ENCODE data around the gene CIAO3. TPM values are rescaled to one million over a fixed set of nuclear protein-coding genes. Genes with fewer than 3 reads are reported as not detected.

Gene CIAO3
- total RNA-seq, 2 experiments from 2014 or later: 33.3 to 38.2 TPM

GRCh38 chr16:716768-717325 lies 23.9 kb downstream of the CIAO3 start:
- H3K36me3 ChIP-seq (ENCODE audit: insufficient read depth, low read length): no peaks in the 10 kb centered on the region
- POLR2A ChIA-PET: interaction anchor here (1.2 to 4.5 kb wide), 5 partner anchors 10 to 72 kb away, joined by 3 to 30 read pairs (median 5); partner anchors contain the start of genes CCDC78, CHTF18, HAGHL and RPUSD1
- no peak overlapping the region for H3K4me3 ChIP-seq (ENCODE audit: low read length)
- H3K27me3 ChIP-seq (ENCODE audit: control insufficient read depth in 1 of 2, insufficient read depth in 2 of 2, low read length in 2 of 2): peaks cover 7 to 14% of the 10 kb centered on the region in 2 experiments
- CTCF ChIA-PET: interaction anchor here (2.3 kb wide), 1 partner anchor 23 kb away, joined by 8 read pairs; the partner anchor contains the start of gene CIAO3
- no peak for TF ChIP-seq CTCF (IDR thresholded peaks at IDR 0.05)
- intact Hi-C loops (cut with DNase I, micrococcal nuclease): no loop called here
- DNase-seq (no peak), ATAC-seq (ENCODE audit: poor library complexity) (no peak)
- peaks cover 0 to 12% of the 10 kb centered on the region in 2 experiments for H3K9me3 ChIP-seq (ENCODE audit: control insufficient read depth in 1 of 2, insufficient read depth in 1 of 2, low read length in 2 of 2)
- H3K27ac Mint-ChIP-seq: no peak overlapping the region
- no peak overlapping the region for H3K27ac ChIP-seq (ENCODE audit: low read depth in 1 of 2, low read length in 2 of 2)
- peak overlapping the region; percentile 69 for H3K4me3 Mint-ChIP-seq
- peaks cover 24% of the 10 kb centered on the region for H3K4me1 Mint-ChIP-seq (ENCODE audit: low read depth)
- no peaks in the 10 kb centered on the region for H3K9me3 Mint-ChIP-seq
- H3K4me1 ChIP-seq (ENCODE audit: insufficient read depth, low read length): peaks cover 43% of the 10 kb centered on the region
- no peaks in the 10 kb centered on the region for H3K36me3 Mint-ChIP-seq (ENCODE audit: low read depth)
- H3K27me3 Mint-ChIP-seq: peaks cover 14% of the 10 kb centered on the region

GRCh38 chr16:716200-716568 lies 24.6 kb downstream of the CIAO3 start:
- ATAC-seq (ENCODE audit: poor library complexity): no peak
- intact Hi-C loops (cut with DNase I, micrococcal nuclease): no loop called here

More at GRCh38 chr16:716200-716568, 24.6 kb downstream of the CIAO3 start:
- Histone ChIP-seq H3K27me3 (ENCODE audit: control insufficient read depth in 1 of 2, insufficient read depth in 2 of 2, low read length in 2 of 2) (peaks cover 11 to 18% of the 10 kb centered on the region in 2 experiments), H3K4me3 (ENCODE audit: low read length) (no peak overlapping the region), H3K9me3 (ENCODE audit: control insufficient read depth in 1 of 2, insufficient read depth in 1 of 2, low read length in 2 of 2) (peaks cover 0 to 8% of the 10 kb centered on the region in 2 experiments), H3K27ac (ENCODE audit: low read depth in 1 of 2, low read length in 2 of 2) (no peak overlapping the region), H3K36me3 (ENCODE audit: insufficient read depth, low read length) (no peaks in the 10 kb centered on the region), H3K4me1 (ENCODE audit: insufficient read depth, low read length) (peaks cover 44% of the 10 kb centered on the region)
- CTCF ChIA-PET: interaction anchor here (1.0 to 2.3 kb wide), 3 partner anchors 17 to 72 kb away, joined by 3 to 8 read pairs (median 3); partner anchors contain the start of genes CHTF18, CIAO3 and RPUSD1
- no peak for DNase-seq
- H3K4me1 Mint-ChIP-seq (ENCODE audit: low read depth): peaks cover 24% of the 10 kb centered on the region
- POLR2A ChIA-PET: interaction anchor here (1.2 to 4.5 kb wide), 5 partner anchors 10 to 72 kb away, joined by 3 to 30 read pairs (median 5); partner anchors contain the start of genes CCDC78, CHTF18, HAGHL and RPUSD1
- no peaks in the 10 kb centered on the region for H3K9me3 Mint-ChIP-seq
- H3K36me3 Mint-ChIP-seq (ENCODE audit: low read depth): no peaks in the 10 kb centered on the region
- peaks cover 14% of the 10 kb centered on the region for H3K27me3 Mint-ChIP-seq
- TF ChIP-seq CTCF (IDR thresholded peaks at IDR 0.05): no peak
- peak overlapping the region; percentile 69 for H3K4me3 Mint-ChIP-seq
- no peak overlapping the region for H3K27ac Mint-ChIP-seq
